SK-N-SH (cell line): ENCODE results near the gene TNIP2. TPM values are rescaled to one million over a fixed set of nuclear protein-coding genes. Genes with fewer than 3 reads are reported as not detected.

ENCODE experiments used
- CTCF ChIA-PET: fragments of 300-600, 350-600 bp; formaldehyde crosslinking; extraction: SDS; loops from one replicate; lab custom pipeline; 2021; lab: Yijun Ruan, JAX
- POLR2A ChIA-PET: fragments of 350-600 bp; sonication (Branson Sonifier 250); formaldehyde crosslinking; extraction: SDS; loops from one replicate; lab custom pipeline; 2020; ENCODE audit warnings: antibody characterized with exemption, inconsistent platforms; lab: Yijun Ruan, JAX
- DNase-seq: peaks from one replicate; pipeline ENCODE4 v3.0.0; 2012
- H2AFZ ChIP-seq: fragments of 200-600 bp; sonication (generic); 2 replicates; pipeline ENCODE4 v1.8.1; 2016; ENCODE audit warnings: antibody characterized with exemption, mild to moderate bottlenecking, low read depth
- H3F3A ChIP-seq: fragments of 200-600 bp; sonication (generic); replicated peaks from 2 replicates; pipeline ENCODE3; 2016; ENCODE audit warnings: antibody characterized with exemption, mild to moderate bottlenecking; ENCODE audit not compliant: insufficient read depth
- H3K27ac ChIP-seq, 2 experiments: fragments of 200-500 bp in 1 of 2; fragments of 200-600 bp in 1 of 2; sonication (Bioruptor generic) in 1 of 2; sonication (generic), shearing (Covaris generic) in 1 of 2; 2 replicates each; pipeline versions ENCODE4 v1.5.1 to v1.6.1; 2014 to 2016; ENCODE audit warnings: low read depth in 2 of 2, inconsistent platforms in 1 of 2, low read length in 1 of 2, mild to moderate bottlenecking in 1 of 2, mixed read lengths in 1 of 2
- H3K27me3 ChIP-seq: fragments of 200-600 bp; sonication (generic), shearing (Covaris generic); 2 replicates; pipeline ENCODE4 v1.6.1; 2016; ENCODE audit warnings: mixed run types; ENCODE audit not compliant: insufficient read depth
- H3K36me3 ChIP-seq, 2 experiments: fragments of 200-500 bp in 1 of 2; fragments of 200-600 bp in 1 of 2; sonication (Bioruptor generic) in 1 of 2; sonication (generic) in 1 of 2; replicated peaks in 1 of 2; 2 replicates each; pipeline versions ENCODE3 to v1.5.1; 2014 to 2016; ENCODE audit warnings: low read length in 1 of 2, mild to moderate bottlenecking in 1 of 2; ENCODE audit not compliant: insufficient read depth in 2 of 2, control insufficient read depth in 1 of 2
- H3K4me1 ChIP-seq, 2 experiments: fragments of 200-500 bp in 1 of 2; fragments of 200-600 bp in 1 of 2; sonication (Bioruptor generic) in 1 of 2; sonication (generic), shearing (Covaris generic) in 1 of 2; 2 replicates each; pipeline versions ENCODE4 v1.5.1 to v1.6.1; 2014 to 2016; ENCODE audit warnings: low read depth in 1 of 2, low read length in 1 of 2, mixed run types in 1 of 2; ENCODE audit not compliant: insufficient read depth in 2 of 2, control insufficient read depth in 1 of 2
- H3K4me2 ChIP-seq: fragments of 200-600 bp; sonication (generic), shearing (Covaris generic); 2 replicates; pipeline ENCODE4 v1.6.1; 2017; ENCODE audit warnings: mixed run types
- H3K4me3 ChIP-seq, 2 experiments: fragments of 200-500 bp in 1 of 2; fragments of 200-600 bp in 1 of 2; sonication (Bioruptor generic) in 1 of 2; sonication (generic), shearing (Covaris generic) in 1 of 2; 2 replicates each; pipeline versions ENCODE4 v1.5.1 to v1.8.1; 2014 to 2016; ENCODE audit warnings: low read depth in 2 of 2, inconsistent platforms in 1 of 2, low read length in 1 of 2, mild to moderate bottlenecking in 1 of 2, mixed read lengths in 1 of 2, moderate library complexity in 1 of 2
- H3K79me2 ChIP-seq: fragments of 200-600 bp; sonication (generic); 2 replicates; pipeline ENCODE4 v1.8.1; 2017; ENCODE audit warnings: mild to moderate bottlenecking; ENCODE audit not compliant: insufficient read depth
- H3K9ac ChIP-seq: fragments of 200-600 bp; sonication (generic); 2 replicates; pipeline ENCODE4 v1.6.1; 2017; ENCODE audit warnings: mixed run types
- H3K9me2 ChIP-seq: fragments of 200-600 bp; sonication (generic); 2 replicates; pipeline ENCODE4 v1.6.1; 2017; ENCODE audit warnings: mixed run types
- H3K9me3 ChIP-seq: fragments of 200-600 bp; sonication (generic); 2 replicates; pipeline ENCODE4 v1.6.1; 2017; ENCODE audit warnings: mixed run types, mild to moderate bottlenecking, moderate library complexity
- H4K20me1 ChIP-seq: fragments of 200-600 bp; sonication (generic); 2 replicates; pipeline ENCODE4 v1.6.1; 2017; ENCODE audit warnings: mild to moderate bottlenecking, mixed run types; ENCODE audit not compliant: insufficient read depth
- ELF1 ChIP-seq: IDR thresholded peaks from 2 replicates; pipeline ENCODE4 v1.4.0; 2012
- EP300 ChIP-seq, 2 experiments: IDR thresholded peaks; 2 replicates each; pipeline versions ENCODE4 v1.4.0 to v1.6.1; 2012; ENCODE audit warnings: borderline replicate concordance in 1 of 2, low read depth in 1 of 2, low read length in 1 of 2
- FOSL2 ChIP-seq: IDR thresholded peaks from 2 replicates; pipeline ENCODE4 v1.4.0; 2012; ENCODE audit warnings: low read depth, mild to moderate bottlenecking, moderate library complexity, borderline replicate concordance
- GABPA ChIP-seq: IDR thresholded peaks from 2 replicates; pipeline ENCODE4 v1.4.0; 2012; ENCODE audit warnings: low read depth, mild to moderate bottlenecking
- MEF2A ChIP-seq: IDR thresholded peaks from 2 replicates; pipeline ENCODE4 v1.4.0; 2012; ENCODE audit warnings: low read depth, borderline replicate concordance
- MXI1 ChIP-seq: IDR thresholded peaks from 2 replicates; pipeline ENCODE4 v1.6.1; 2012; ENCODE audit warnings: mild to moderate bottlenecking, low read depth, low read length, improper control_type of control experiment
- NRF1 ChIP-seq: IDR thresholded peaks from 2 replicates; pipeline ENCODE4 v1.6.1; 2012; ENCODE audit warnings: low read depth, mild to moderate bottlenecking, low read length
- RCOR1 ChIP-seq: fragments of 150-350 bp; IDR thresholded peaks from 2 replicates; pipeline ENCODE4 v1.6.1; 2017; ENCODE audit warnings: antibody characterized with exemption, low read length
- RFX5 ChIP-seq: IDR thresholded peaks from 2 replicates; pipeline ENCODE4 v1.6.1; 2012; ENCODE audit warnings: mild to moderate bottlenecking, improper control_type of control experiment, low read length
- RXRA ChIP-seq: IDR thresholded peaks from 2 replicates; pipeline ENCODE4 v1.4.0; 2012; ENCODE audit warnings: low read depth, mild to moderate bottlenecking, borderline replicate concordance
- SIN3A ChIP-seq: IDR thresholded peaks from 2 replicates; pipeline ENCODE4 v1.6.1; 2012; ENCODE audit warnings: low read depth, mild to moderate bottlenecking, low read length, moderate library complexity, borderline replicate concordance
- SMC3 ChIP-seq: IDR thresholded peaks from 2 replicates; pipeline ENCODE4 v1.6.1; 2012; ENCODE audit warnings: low read depth, low read length, improper control_type of control experiment
- TCF12 ChIP-seq: IDR thresholded peaks from 2 replicates; pipeline ENCODE4 v1.4.0; 2012
- YY1 ChIP-seq: IDR thresholded peaks from 2 replicates; pipeline ENCODE4 v1.4.0; 2012; ENCODE audit warnings: low read depth, mild to moderate bottlenecking
- WGBS: methylation state at CpG from one replicate; pipeline ENCODE4 v1.1.6; 2017; ENCODE audit warnings: low lambda C conversion rate; 5-methylcytosine and 5-hydroxymethylcytosine counted together
- polyA plus RNA-seq, 3 experiments: library from polyadenylated mRNA; depleted of rRNA; stranded (reverse); fragments of >200 nt; gene quantifications; 2 replicates each; pipeline ENCODE4 v1.2.3, GENCODE V29; 2012
- TF ChIP-seq, protein P1 (sequence below): fragments of 150-350 bp; IDR thresholded peaks from 2 replicates; pipeline ENCODE4 v1.6.1; 2016; ENCODE audit warnings: mild to moderate bottlenecking, low read depth, low read length
- TF ChIP-seq, protein P2 (sequence below): IDR thresholded peaks from 2 replicates; pipeline ENCODE4 v1.6.1; 2012; ENCODE audit warnings: mild to moderate bottlenecking, low read depth, low read length, moderate library complexity
- TF ChIP-seq, protein P3 (sequence below): IDR thresholded peaks from 2 replicates; pipeline ENCODE4 v1.4.0; 2012; ENCODE audit warnings: low read depth, borderline replicate concordance
- TF ChIP-seq, protein P4 (sequence below): fragments of 150-350 bp; IDR thresholded peaks from 2 replicates; pipeline ENCODE4 v1.6.1; 2017; ENCODE audit warnings: antibody characterized with exemption, low read length, low read depth, borderline replicate concordance
- TF ChIP-seq, protein P5 (sequence below): IDR thresholded peaks from 2 replicates; pipeline ENCODE4; 2012

The TNIP2 gene
- polyA plus RNA-seq, 1 of the 3 experiments (the other 2 are of a cell fraction) = 78.9 TPM

DNA sequence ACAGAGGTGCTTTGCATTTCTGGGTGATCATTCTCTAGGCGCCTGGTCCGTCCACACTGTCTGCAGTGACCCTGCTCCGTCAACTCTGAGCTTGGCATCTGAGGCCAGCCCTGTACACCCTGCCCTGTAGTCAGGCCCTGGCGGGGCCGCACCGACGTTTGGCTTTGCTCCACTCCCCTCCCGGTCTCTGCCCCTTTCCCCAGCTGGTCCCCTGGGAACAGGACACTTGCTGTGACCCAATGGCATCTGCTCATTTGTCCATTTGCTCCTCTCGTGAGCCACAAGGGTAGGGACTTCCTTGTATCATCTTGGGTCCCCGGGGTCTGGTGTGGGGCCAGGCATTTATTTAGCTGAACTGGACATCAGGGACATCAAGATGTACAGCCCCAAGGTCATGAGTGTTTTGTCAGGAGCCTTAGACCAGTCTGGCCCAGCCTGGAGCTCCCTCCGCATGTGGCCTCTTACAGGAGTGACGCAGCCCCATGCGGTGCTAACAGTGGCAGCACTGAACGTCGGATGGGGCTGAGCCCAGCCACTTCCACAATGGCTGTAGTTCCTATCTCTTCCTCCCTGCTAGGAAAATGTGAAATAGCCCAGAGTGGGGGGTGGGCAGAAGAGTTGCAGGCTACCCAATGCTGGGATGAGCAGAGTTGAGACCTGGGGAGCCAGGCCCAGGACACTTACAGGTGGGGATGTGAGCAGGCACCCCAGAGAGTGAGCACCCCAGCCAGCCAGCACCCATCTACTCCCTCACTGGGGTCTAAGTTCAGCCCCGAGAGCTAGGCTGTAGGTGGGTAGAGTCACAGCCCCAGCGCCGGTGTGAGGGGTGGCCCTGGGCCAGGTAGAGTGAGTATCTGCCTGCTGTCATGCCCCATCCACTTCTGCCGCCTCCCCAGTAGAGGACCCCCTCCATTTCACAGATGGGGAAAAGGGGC is 34.7 kb upstream of the TNIP2 start:
- peak; percentile 22 for DNase-seq
- Histone ChIP-seq H4K20me1 (no peaks in the 10 kb centered on the region), H3K36me3 (no peaks in the 10 kb centered on the region), H3K9ac (no peak overlapping the region), H3K27ac (no peak overlapping the region), H3K4me2 (no peak overlapping the region), H3K79me2 (peaks cover 5% of the 10 kb centered on the region; the same call in 1 of the 2 replicates), H3K9me3 (no peaks in the 10 kb centered on the region), H3K27me3 (no peaks in the 10 kb centered on the region), H2AFZ (no peak overlapping the region), H3F3A (no peaks in the 10 kb centered on the region), H3K9me2 (no peaks in the 10 kb centered on the region), H3K4me3 (no peak overlapping the region), H3K4me1 (peaks cover 15 to 52% of the 10 kb centered on the region in 2 experiments; a peak in 2 of 4 replicates)
- TF ChIP-seq, protein P1, sequence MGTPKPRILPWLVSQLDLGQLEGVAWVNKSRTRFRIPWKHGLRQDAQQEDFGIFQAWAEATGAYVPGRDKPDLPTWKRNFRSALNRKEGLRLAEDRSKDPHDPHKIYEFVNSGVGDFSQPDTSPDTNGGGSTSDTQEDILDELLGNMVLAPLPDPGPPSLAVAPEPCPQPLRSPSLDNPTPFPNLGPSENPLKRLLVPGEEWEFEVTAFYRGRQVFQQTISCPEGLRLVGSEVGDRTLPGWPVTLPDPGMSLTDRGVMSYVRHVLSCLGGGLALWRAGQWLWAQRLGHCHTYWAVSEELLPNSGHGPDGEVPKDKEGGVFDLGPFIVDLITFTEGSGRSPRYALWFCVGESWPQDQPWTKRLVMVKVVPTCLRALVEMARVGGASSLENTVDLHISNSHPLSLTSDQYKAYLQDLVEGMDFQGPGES = no peak
- TF ChIP-seq NRF1 (no peak), RCOR1 (no peak), YY1 (no peak), TCF12 (no peak), MXI1 (no peak), MEF2A (no peak), GABPA (no peak), FOSL2 (no peak), RXRA (no peak), RFX5 (no peak), SMC3 (no peak), EP300 (IDR thresholded peaks at IDR 0.05; ENCODE audit: borderline replicate concordance in 1 of 2, low read depth in 1 of 2, low read length in 1 of 2) (no peak), SIN3A (no peak), ELF1 (no peak)
- TF ChIP-seq, protein P2, sequence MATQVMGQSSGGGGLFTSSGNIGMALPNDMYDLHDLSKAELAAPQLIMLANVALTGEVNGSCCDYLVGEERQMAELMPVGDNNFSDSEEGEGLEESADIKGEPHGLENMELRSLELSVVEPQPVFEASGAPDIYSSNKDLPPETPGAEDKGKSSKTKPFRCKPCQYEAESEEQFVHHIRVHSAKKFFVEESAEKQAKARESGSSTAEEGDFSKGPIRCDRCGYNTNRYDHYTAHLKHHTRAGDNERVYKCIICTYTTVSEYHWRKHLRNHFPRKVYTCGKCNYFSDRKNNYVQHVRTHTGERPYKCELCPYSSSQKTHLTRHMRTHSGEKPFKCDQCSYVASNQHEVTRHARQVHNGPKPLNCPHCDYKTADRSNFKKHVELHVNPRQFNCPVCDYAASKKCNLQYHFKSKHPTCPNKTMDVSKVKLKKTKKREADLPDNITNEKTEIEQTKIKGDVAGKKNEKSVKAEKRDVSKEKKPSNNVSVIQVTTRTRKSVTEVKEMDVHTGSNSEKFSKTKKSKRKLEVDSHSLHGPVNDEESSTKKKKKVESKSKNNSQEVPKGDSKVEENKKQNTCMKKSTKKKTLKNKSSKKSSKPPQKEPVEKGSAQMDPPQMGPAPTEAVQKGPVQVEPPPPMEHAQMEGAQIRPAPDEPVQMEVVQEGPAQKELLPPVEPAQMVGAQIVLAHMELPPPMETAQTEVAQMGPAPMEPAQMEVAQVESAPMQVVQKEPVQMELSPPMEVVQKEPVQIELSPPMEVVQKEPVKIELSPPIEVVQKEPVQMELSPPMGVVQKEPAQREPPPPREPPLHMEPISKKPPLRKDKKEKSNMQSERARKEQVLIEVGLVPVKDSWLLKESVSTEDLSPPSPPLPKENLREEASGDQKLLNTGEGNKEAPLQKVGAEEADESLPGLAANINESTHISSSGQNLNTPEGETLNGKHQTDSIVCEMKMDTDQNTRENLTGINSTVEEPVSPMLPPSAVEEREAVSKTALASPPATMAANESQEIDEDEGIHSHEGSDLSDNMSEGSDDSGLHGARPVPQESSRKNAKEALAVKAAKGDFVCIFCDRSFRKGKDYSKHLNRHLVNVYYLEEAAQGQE = no peak
- TF ChIP-seq, protein P3, sequence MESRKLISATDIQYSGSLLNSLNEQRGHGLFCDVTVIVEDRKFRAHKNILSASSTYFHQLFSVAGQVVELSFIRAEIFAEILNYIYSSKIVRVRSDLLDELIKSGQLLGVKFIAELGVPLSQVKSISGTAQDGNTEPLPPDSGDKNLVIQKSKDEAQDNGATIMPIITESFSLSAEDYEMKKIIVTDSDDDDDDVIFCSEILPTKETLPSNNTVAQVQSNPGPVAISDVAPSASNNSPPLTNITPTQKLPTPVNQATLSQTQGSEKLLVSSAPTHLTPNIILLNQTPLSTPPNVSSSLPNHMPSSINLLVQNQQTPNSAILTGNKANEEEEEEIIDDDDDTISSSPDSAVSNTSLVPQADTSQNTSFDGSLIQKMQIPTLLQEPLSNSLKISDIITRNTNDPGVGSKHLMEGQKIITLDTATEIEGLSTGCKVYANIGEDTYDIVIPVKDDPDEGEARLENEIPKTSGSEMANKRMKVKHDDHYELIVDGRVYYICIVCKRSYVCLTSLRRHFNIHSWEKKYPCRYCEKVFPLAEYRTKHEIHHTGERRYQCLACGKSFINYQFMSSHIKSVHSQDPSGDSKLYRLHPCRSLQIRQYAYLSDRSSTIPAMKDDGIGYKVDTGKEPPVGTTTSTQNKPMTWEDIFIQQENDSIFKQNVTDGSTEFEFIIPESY = no peak
- TF ChIP-seq, protein P4, sequence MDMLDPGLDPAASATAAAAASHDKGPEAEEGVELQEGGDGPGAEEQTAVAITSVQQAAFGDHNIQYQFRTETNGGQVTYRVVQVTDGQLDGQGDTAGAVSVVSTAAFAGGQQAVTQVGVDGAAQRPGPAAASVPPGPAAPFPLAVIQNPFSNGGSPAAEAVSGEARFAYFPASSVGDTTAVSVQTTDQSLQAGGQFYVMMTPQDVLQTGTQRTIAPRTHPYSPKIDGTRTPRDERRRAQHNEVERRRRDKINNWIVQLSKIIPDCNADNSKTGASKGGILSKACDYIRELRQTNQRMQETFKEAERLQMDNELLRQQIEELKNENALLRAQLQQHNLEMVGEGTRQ = no peak
- TF ChIP-seq, protein P5, sequence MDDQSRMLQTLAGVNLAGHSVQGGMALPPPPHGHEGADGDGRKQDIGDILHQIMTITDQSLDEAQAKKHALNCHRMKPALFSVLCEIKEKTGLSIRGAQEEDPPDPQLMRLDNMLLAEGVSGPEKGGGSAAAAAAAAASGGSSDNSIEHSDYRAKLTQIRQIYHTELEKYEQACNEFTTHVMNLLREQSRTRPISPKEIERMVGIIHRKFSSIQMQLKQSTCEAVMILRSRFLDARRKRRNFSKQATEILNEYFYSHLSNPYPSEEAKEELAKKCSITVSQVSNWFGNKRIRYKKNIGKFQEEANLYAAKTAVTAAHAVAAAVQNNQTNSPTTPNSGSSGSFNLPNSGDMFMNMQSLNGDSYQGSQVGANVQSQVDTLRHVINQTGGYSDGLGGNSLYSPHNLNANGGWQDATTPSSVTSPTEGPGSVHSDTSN = no peak
- CTCF ChIA-PET = interaction anchor here (0.6 kb wide), 1 partner anchor 10 kb away, joined by 3 read pairs; no protein-coding TSS in a partner anchor
- POLR2A ChIA-PET = interaction anchor here (1.4 kb wide), 1 partner anchor 35 kb away, joined by 4 read pairs; the partner anchor contains the start of gene TNIP2
- WGBS = 72% methylated on average over 9 of the region's 19 CpGs
